Left ventricle myocardium inferior (tissue), 1 donor: ENCODE results near the gene OR1M1. TPM values are rescaled to one million over a fixed set of nuclear protein-coding genes. Genes with fewer than 3 reads are reported as not detected.
"Not testable (repeated sequence)": the region's sequence is repeated elsewhere in the genome, so short reads cannot be mapped to it uniquely, and the experiment has no call there.

Source experiments
- DNase-seq: peaks from one replicate; pipeline ENCODE4 v3.0.0-alpha.2; 2020
- H3K27ac ChIP-seq: fragments of 200-600 bp; replicated peaks from 2 replicates; pipeline ENCODE4 v1.8.0; 2021
- H3K27me3 ChIP-seq: fragments of 200-600 bp; 2 replicates; pipeline ENCODE4 v1.8.0; 2021; ENCODE audit warnings: low read depth
- H3K36me3 ChIP-seq: fragments of 200-600 bp; 2 replicates; pipeline ENCODE4 v1.8.0; 2021
- H3K4me1 ChIP-seq: fragments of 200-600 bp; 2 replicates; pipeline ENCODE4 v1.8.0; 2021
- H3K4me3 ChIP-seq: fragments of 200-600 bp; 2 replicates; pipeline ENCODE4 v1.8.0; 2021; ENCODE audit warnings: mild to moderate bottlenecking, moderate library complexity
- H3K9me3 ChIP-seq: fragments of 200-600 bp; replicated peaks from 2 replicates; pipeline ENCODE4 v1.8.0; 2021
- CTCF ChIP-seq: fragments of 200-600 bp; IDR thresholded peaks from 2 replicates; pipeline ENCODE4 v1.8.0; 2021; ENCODE audit warnings: antibody characterized with exemption, mild to moderate bottlenecking, borderline replicate concordance
- intact Hi-C: fragments of 100-400 bp; cut with micrococcal nuclease; formaldehyde crosslinking; loops from one replicate; pipeline ENCODE4 v1.11.0; 2022
- total RNA-seq: library from RNA; stranded (reverse); fragmentation: NEBNext Ultra II Directional; extraction: Animal tissue kit (Norgen Biotek cat#: 25700); gene quantifications from one replicate; pipeline ENCODE4 v1.2.1, GENCODE V29; 2021
- donor health status: DM: no; HTN: yes; CAD: no; lungs with severe emphysema.

The OR1M1 gene
- total RNA-seq, 1 donor from 2014 or later = not detected

GRCh38 chr19:9043524-9043923 is 43.3 kb upstream of the OR1M1 start:
- no peaks in the 10 kb centered on the region for H3K9me3 ChIP-seq
- H3K4me3 ChIP-seq = no peak overlapping the region
- TF ChIP-seq CTCF = no peak
- intact Hi-C loops = no loop called here
- H3K4me1 ChIP-seq = no peaks in the 10 kb centered on the region
- no peak for DNase-seq
- H3K27me3 ChIP-seq = peaks cover 64% of the 10 kb centered on the region
- no peaks in the 10 kb centered on the region for H3K36me3 ChIP-seq
- no peak overlapping the region for H3K27ac ChIP-seq

GRCh38 chr19:9044449-9044848 is 42.4 kb upstream of the OR1M1 start:
- peaks cover 64% of the 10 kb centered on the region for H3K27me3 ChIP-seq
- DNase-seq = no peak
- H3K4me1 ChIP-seq = no peaks in the 10 kb centered on the region
- no peaks in the 10 kb centered on the region for H3K9me3 ChIP-seq
- no peaks in the 10 kb centered on the region for H3K36me3 ChIP-seq
- TF ChIP-seq CTCF = no peak
- H3K4me3 ChIP-seq = no peak overlapping the region
- H3K27ac ChIP-seq = no peak overlapping the region
- intact Hi-C loops = no loop called here

GRCh38 chr19:9046694-9047093 is 40.2 kb upstream of the OR1M1 start:
- Histone ChIP-seq H3K27me3 (peaks cover 65% of the 10 kb centered on the region), H3K36me3 (no peaks in the 10 kb centered on the region), H3K27ac (no peak overlapping the region), H3K4me1 (no peaks in the 10 kb centered on the region), H3K4me3 (no peak overlapping the region), H3K9me3 (no peaks in the 10 kb centered on the region)
- intact Hi-C loops = no loop called here
- DNase-seq = no peak
- no peak for TF ChIP-seq CTCF

GRCh38 chr19:9052894-9053293 is 34.0 kb upstream of the OR1M1 start:
- TF ChIP-seq CTCF = no peak
- H3K4me3 ChIP-seq = no peak overlapping the region
- no peaks in the 10 kb centered on the region for H3K4me1 ChIP-seq
- H3K27ac ChIP-seq = no peak overlapping the region
- DNase-seq = no peak
- no peaks in the 10 kb centered on the region for H3K36me3 ChIP-seq
- no peaks in the 10 kb centered on the region for H3K9me3 ChIP-seq
- peaks cover 68% of the 10 kb centered on the region for H3K27me3 ChIP-seq
- intact Hi-C loops = no loop called here

- H3K4me3 ChIP-seq, H3K27ac ChIP-seq, intact Hi-C loops, H3K4me1 ChIP-seq, DNase-seq, H3K36me3 ChIP-seq, H3K9me3 ChIP-seq: not testable (repeated sequence)
- H3K27me3 ChIP-seq = peaks cover 60% of the 10 kb centered on the region
Measured at GRCh38 chr19:9053674-9054073, 33.2 kb upstream of the OR1M1 start.

GRCh38 chr19:9054207-9054606 is 32.7 kb upstream of the OR1M1 start:
- DNase-seq = no peak
- Histone ChIP-seq H3K27ac (no peak overlapping the region), H3K27me3 (peaks cover 55% of the 10 kb centered on the region), H3K9me3 (no peaks in the 10 kb centered on the region), H3K4me1 (no peaks in the 10 kb centered on the region), H3K4me3 (no peak overlapping the region), H3K36me3 (no peaks in the 10 kb centered on the region)
- intact Hi-C loops = no loop called here
- TF ChIP-seq CTCF = no peak
